ENCODE measurements around the gene REXO4.
"Not testable (repeated sequence)": the region's sequence is repeated elsewhere in the genome, so short reads cannot be mapped to it uniquely, and the experiment has no call there.

The REXO4 gene

DNA sequence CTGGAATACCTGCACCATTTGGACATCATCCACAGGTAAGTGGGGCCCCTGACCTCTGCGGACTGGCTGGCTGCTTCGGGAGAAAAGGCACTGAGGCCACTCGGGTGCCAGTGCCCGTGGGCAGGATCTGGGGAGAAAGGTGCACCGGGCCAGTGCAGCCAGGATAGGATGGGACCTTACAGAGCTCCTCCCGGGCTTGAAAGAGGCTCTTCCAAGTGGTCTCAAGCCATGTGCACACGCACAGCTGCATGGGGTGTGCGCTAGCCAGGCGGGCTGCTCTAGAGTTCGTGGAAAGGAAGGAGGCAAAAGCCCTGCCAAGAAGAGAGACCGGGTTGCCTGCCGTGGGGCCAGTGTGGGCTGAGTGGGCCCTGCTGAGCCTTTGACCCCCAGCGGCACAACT, 28.2 kb downstream of the REXO4 start:
- no peak for DNase-seq (ENCODE audit: low read depth, low spot score)

DNA sequence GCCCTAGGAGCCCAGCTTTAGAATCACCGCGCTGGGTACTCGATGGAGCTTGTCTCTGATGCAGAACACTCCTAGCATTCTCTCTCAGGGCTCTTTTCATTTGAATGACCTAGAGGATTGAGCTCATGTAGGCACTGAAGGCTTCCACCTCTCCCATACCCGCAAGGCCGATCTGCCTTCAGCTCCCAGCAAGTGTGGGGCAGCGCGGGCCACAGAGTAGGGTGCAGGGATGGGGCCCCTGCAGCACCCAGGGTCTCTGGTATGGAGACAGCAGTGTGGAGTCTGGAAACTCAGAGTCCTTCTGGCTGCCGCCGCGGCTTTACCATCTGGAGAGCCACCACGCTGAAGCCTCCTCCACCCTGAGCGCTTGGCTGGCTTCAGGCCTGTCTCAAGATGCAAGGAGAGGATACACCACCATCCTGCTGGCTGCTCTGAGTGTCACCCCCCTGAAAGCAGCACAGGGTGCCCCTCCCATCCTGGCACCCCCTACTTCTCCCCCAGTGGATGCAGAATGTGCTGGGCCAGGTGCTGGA, 28.7 kb downstream of the REXO4 start:
- no peak for DNase-seq (ENCODE audit: low read depth, low spot score)

DNA sequence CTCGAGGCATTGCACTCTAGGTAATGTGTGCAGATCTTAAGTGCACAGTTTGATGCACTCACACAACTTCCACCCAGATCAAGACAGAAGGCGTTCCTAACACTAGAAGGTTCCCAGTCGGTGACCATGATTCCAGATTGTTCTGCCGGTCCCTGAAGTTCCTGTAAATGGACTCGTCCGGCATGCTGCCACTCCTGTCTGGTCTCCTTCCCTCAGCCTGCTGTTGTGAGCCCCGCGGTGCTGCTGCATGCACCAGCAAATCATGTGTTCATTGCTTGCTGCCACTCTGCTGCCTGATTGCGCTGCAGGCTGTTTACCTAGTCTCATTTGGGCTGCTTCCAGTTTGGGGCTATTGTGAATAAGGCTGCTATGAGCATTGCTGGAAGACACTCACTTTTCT, 30.1 kb downstream of the REXO4 start:
- DNase-seq (ENCODE audit: low read depth, low spot score) = no peak

DNA sequence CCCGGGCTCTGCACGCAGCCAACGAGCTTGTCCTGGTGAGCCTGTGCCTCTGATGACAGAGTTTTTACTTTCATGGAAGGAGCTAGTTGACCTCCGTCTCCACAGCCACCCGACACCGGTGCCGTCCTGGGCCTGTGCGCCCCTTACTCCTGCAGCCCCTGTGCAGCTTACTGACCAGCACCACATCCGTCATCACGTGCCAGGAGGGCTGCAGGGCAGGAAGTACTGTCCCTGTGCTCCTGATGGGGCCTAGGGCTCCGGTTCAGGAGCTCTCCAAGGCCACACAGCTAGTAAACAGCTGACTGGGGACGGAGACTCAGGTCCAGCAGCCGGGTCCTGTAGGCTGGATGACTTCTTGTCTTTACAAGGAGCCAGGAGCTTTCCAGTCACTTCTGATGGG, 31.5 kb downstream of the REXO4 start:
- DNase-seq (ENCODE audit: low read depth, low spot score) = no peak

DNA sequence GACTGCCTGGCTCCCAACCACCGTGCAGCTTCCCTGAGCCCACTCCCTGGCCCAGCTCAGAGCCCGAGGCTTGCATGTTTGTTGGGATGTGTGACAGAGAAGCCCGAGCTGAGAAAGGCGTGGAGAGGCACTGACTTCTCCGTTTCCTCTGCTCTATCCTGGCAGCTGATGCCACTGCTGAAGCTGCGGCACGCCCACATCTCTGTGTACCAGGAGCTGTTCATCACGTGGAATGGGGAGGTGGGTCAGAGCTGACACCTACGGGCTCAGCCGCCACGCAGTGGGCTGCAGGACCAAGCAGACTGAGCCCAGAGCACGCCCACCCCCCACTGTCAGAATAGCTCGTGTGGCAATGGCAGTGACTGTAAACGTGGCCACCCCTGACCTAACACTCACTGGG, 32.4 kb downstream of the REXO4 start:
- no peak for DNase-seq (ENCODE audit: low read depth, low spot score)

DNA sequence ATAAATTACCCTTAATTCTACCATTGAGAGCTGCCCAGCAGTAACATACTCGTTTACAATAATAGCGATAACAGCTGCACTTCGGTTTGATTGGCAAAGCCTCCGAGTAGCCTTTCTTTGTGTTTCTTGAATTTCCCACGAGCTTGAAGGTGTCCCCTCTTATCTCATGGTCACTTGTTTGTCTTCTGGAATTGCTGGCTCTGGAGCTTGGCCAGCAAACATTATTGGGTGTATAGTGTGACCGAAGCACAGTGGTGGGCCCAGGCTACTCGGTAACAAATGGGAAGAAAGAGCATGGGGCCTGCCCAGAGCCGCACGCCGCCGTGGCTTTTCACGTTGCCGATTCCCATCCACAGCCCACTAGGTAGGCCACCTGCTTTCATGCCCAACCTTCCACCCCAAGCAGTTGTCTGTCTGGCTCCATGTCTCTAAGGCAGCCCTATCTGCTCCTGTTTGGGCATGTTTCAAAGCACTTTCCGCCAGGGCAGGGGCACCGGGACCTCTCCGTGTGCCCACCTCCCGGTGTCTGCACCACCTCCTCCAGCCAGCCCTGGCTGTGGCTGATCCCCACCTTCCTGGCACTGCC, 33.0 kb downstream of the REXO4 start:
- no peak for DNase-seq (ENCODE audit: low read depth, low spot score)

DNA sequence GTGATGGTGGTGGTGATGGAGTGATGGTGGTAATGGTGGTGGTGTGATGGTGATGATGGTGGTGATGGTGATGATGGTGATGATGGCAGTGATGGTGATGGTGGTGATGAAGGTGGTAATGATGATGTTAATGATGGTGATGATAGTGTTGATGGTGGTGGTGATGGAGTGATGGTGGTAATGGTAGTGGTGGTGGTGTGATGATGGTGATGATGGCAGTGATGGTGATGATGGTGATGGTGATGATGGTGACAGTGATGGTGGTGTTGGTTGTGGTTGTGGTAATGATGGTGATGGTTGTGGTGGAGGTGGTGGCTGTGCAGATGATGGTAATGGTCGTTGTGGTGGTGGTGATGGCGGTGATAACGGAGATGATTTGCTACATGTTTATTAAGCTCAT, 34.4 kb downstream of the REXO4 start:
- no peak for DNase-seq (ENCODE audit: low read depth, low spot score)

DNA sequence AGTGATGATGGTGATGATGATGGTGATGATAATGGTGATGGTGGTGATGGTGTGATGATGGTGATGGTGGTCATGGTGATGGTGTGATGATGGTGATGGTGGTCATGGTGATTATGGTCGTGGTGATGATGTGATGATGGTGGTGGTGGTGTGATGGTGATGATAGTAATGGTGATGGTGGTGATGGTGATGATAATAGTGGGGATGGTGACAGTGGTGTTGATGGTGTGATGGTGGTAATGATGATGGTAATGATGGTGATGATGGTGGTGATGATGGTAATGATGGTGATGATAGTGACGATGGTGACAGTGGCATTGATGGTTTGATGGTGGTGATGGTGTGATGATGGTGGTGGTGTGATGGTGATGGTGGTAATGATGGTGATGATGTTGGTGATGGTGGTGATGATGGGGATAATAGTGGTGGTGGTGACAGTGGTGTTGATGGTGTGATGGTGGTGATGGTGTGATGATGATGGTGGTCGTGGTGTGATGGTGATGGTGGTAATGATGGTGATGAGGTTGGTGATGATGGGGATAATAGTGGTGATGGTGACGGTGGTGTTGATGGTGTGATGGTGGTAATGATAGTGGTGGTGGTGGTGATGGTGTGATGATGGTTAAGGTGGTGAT, 35.2 kb downstream of the REXO4 start:
- DNase-seq (ENCODE audit: low read depth, low spot score) = no peak

DNA sequence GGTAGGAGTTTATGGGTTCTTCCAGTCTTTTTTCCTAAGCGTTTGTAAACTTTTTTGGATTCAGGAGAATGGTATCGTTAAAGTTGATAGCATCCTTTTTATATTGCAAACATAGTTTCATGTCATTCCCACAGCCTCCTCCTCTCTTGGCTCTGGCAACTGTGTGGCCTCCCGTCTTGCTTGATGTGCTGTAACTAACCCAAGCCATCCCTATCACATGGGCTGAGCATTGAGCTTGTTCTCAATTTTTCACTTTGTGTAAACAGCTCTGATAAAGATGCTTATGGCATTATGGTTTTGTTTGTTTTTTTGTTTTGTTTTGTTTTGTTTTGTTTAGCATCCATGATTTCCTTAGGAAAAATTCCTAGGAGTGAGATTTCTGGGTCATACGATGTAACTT, 37.1 kb downstream of the REXO4 start:
- no peak for DNase-seq (ENCODE audit: low read depth, low spot score)

DNA sequence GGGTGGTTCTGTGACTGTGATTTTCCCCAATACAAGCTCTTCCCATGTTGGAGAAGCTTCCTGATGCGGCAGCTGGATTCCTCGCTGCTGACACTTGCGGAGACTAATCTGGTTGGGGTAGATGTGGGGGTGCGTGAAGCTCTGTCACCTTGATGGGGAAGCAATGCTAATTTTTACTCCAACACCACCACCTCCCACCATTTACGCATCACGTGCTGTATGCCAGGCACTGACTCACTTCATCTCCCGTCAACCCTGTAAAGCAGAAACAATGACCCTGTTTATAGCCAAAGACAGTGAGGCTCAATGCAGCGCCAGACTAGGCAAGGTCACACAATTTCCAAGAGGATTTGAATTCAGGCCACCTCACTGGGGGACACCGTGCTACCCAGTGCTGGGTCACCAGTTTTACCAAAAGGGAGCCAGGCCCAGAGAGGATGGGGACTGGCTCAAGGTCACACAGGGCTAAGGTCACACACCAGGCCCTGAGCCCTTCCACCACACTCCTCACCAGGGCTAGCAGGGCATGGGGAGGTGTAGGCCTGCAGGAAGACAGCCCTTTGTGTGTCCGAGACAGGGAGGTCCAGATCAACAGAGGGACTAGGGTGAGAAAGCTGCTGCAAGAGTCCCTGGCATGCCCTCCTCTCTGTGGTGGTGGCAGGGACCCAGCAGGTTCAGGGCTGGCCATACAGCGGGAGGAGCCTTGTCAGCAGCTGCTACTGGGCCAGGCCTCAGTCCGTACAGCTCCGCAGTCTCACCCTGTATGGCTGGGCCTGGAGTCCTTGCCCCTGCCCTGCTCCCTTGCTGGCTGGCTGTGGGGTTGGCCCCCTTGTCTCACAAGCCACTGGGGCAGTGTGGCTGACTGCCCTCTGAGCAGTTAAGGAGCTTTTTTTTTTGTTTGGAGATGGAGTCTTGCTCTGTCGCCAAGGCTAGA, 38.4 kb downstream of the REXO4 start:
- DNase-seq (ENCODE audit: low read depth, low spot score) = no peak

DNA sequence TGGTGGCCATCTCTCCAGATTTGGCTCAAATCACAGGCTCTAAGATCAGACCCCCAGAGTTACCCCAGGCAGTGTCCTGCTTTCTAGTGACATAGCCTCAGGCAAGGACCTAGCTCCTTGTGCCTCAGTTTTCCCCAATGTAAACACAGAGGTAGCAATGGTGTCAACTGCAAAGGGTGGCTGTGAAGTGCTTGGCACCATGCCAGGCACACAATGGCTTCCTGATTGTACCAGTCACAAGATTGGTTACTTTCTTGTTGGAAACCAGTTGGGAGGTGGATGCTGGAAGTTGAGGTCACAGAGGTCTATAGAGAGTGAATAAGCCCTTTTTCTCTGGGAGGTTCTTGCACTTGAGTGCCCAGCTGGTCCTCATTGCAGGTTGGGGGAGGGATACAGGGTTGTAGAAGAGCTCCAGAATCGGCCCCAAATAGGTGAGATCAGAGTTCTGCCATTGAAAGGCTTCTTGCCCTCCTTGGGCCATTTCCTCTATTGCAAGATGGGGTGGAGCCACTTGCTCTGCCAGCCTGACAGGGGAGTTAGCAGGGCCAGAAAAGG, 39.3 kb downstream of the REXO4 start:
- no peak for DNase-seq (ENCODE audit: low read depth, low spot score)

DNA sequence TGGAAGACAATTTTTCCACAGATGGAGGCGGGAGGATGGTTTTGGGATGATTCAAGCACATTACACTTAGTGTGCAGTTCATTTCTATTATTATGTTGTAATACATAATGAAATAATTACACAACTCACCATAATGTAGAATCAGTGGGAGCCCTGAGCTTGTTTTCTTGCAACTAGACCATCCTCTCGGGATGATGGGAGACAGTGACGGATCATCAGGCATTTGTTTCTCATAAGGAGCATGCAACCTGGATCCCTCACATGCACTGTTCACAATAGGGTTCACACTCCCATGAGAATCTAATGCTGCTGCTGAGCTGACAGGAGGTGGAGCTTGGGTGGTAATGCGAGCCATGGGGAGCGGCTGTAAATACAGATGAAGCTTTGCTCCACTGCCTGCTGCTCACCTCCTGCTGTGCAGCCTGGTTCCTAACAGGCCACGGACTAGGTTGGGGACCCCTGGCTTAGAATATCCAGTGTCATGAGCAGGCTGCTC, 40.0 kb downstream of the REXO4 start:
- DNase-seq (ENCODE audit: low read depth, low spot score) = no peak

DNA sequence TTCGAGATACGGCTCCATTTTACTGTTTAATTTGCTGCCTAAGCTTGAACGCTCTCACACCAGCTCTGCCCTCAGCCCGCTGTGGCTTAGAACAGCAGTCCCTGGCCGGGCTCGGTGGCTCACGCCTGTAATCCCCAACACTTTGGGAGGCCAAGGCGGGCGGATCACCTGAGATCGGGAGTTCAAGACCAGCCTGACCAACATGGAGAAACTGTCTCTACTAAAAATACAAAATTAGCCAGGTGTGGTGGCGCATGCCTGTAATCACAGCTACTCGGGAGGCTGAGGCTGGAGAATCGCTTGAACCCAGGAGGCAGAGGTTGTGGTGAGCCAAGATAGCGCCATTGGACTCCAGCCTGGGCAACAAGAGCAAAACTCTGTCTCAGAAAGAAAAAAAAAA, 40.5 kb downstream of the REXO4 start:
- DNase-seq (ENCODE audit: low read depth, low spot score) = not testable (repeated sequence)

DNA sequence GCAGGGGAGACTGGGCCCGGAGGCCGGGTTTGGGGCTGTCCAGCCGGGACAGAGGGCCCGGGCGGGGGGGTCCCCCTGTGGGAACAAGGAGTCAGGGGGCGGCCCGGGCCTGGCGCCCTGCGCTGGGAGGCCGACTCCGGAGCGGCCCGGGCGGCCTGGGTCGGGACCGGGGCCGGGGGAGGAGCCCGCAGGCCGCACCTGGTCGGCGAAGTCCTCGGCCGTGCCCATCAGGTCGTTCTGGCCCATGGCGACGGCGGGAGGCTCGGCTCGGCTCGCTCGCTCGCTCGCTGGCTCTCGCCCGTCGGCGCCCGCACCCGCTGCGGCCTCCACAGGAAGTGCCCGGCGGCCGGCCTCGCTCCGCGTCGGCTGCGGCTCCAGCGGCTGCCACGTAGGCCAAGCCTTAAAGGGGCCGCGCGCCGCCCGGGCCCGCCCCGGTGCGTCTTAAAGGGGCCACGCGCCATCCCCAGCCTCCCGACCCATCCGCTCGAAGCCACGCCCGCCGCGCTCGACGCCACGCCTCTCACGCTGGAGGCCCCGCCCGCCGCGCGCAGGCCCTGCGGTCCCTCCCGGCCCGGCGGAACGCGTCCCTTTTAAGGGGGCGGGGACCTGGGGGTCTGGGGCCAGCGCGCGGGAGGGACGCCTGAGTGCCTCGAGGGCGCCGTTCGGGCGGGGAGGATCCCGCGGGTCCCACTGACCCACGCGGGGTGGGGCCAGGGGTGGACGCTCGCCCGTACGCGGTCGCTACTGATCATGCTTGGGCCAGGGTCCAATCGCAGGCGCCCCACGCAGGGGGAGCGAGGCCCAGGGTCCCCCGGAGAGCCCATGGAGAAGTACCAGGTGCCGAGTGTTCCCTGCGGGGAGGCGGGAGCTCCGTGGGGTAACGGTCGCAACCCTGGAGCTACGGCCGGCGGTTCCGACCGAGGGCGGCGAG, 41.8 kb downstream of the REXO4 start, which contains the start of the genes STKLD1 and SURF4:
TSS of gene STKLD1 (plus strand) at position 643 of the 931 bp plus-strand sequence. CDS start at position 751, 108 bp downstream.
TSS of gene SURF4 (minus strand) at position 337 of the 931 bp plus-strand sequence. CDS start at position 246, 91 bp downstream.
- DNase-seq (ENCODE audit: low read depth, low spot score) = peak; percentile 84

DNA sequence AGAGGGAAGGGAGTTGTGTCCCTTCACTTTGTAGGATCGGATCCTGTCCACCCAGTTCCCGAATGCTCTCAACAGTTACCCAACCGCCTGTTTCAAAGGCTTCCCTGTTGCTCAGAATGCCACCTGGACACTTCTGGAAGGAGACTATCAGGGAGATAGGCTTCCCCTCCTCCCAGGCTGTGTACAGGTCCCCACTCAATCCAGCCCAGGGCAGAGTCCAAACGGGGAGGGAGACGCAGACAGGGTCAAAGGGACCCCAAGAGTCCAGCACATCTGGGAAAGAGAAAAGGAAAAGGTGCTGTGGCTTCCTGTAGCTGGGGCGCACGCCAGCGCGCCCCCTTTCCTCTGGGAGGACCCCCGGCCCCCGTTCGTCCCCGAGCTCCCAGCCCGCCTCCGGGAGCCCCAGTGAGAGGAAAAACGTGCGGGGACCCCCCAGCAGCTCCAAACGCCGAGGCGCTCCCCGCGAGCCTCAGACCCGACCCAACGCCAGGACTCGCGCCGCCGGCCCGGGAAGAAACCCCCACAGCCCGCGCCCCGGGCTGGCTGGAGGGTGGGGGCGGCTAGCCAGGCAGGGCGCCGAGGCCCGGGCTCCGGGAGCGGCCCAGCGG, 42.6 kb downstream of the REXO4 start:
- DNase-seq (ENCODE audit: low read depth, low spot score) = no peak

DNA sequence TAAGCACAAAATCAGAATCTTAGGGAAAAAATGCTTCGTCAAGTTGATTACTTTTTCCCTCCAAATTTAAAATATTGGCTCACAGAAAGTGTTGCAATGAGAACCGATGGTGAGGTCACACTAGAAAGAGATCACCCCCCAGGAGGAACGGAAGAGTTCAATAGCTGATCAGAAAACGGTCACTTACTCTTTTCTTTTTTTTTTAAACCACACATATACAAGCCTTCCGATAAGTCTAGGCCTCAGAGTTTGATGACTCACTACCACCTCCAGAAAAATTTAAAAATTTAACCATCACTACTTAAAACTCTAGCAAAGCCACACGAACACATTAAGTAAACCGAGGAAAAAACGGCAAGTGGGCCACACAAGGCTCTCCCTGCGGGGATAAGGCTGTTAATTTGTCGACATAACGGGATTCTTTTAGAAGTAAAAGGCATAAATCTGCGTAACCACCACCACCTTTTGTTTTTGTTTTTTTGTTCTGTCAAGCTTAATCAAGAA, 43.1 kb downstream of the REXO4 start:
- DNase-seq (ENCODE audit: low read depth, low spot score) = no peak

DNA sequence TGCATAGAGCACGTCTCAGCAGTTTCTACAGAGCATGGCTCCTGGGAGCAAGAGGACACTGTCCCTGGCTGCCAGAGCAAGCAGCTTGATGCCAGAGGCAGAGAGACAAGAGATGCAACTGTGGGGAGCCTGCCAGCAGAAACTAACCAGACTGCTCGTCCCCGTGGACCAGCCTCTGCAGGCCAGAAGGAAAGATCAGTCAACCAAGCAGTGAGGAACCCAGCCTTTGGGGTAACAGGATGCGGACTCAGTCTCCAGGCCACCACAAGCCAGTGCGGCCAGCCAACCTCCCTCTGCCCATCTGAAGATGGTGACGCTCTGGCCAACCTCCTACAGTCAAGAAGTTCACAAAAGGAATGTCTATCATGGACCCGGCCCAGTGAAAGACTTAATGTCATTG, 45.7 kb downstream of the REXO4 start:
- DNase-seq (ENCODE audit: low read depth, low spot score) = no peak

DNA sequence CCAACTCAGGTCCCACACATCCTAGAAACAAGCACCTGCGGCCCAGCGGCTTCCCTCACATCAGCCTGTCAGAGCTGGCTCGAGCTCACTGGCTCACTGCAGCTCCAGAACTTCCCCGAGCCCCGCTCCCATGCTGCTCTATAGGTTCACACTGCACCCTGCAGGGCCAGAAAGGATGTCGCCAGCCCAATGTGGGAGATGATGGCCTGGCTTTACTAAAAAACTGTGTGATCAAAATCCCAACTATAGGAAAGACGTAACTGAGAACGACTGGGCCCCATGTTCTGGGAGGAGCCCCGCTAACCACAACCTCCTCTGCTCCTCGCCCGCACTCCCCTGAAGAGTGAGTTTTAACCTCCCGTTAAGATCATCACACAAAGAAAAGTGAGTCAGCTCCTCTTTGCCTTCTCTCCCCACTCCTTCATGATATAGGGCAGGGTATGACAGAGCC, 46.5 kb downstream of the REXO4 start:
- DNase-seq (ENCODE audit: low read depth, low spot score) = peak; percentile 48

DNA sequence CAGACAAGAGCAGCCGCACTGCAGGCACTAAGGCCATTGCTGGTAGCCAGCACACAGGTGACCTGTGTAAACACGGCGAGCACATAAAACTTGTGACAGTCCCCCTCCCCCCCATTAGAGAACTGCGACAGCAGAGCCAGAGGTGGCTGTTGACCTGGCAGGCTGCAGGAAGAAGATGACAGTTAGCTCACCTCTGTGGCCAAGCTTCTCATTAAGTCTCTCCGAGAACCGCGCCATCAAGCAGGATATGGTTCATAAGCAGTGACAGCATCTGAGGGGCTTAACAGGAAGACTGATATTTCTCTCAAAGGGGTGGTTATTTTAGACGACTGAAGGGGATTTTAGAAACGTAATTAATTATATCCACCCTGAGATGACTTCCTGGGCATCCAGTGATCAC, 47.1 kb downstream of the REXO4 start:
- DNase-seq (ENCODE audit: low read depth, low spot score) = no peak

DNA sequence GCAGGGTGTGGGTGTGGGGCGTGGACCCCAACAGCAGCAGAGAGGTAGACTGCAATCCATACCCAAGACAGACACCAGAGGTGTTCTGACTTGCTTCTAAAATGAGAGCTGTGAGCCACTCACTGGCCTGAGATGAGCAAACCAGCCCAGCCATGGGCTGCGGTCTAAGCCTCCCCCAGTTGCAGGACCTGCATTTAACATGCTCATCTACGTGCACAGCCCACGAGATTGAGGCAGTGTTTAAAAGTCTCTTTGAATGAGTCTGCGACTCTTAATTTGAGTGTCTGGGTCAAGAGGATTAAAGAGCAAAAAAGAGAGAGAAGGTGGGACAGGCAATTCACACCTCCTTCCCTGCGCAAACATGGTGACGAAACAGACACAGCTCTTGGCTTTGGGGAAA, 47.9 kb downstream of the REXO4 start:
- DNase-seq (ENCODE audit: low read depth, low spot score) = no peak

All from activated CD4-positive, CD25-positive, alpha-beta regulatory T cell treated with anti-CD3 and anti-CD28 coated beads, Interleukin-2, amount 50 U/mL, for 16 hours (primary cell).